Heart right ventricle (tissue), 16 donors: Measurements from ENCODE around the gene PEAR1. TPM values are rescaled to one million over a fixed set of nuclear protein-coding genes. Genes with fewer than 3 reads are reported as not detected.

Source experiments
- ATAC-seq, 8 donors: fragments of 200-7000 bp; cut with Tn5 transposase; one replicate each; pipeline ENCODE4 v1.9.1; 2020; ENCODE audit warnings: mild to moderate bottlenecking in 8 of 8, moderate library complexity in 8 of 8, moderate number of reproducible peaks in 1 of 8
- DNase-seq, 2 donors: peaks; one replicate each; pipeline ENCODE4 v3.0.0-alpha.2; 2020
- H3K27ac ChIP-seq, 10 donors: fragments of 200-600 bp; sonication (generic) in 2 of 10; one replicate each; pipeline versions ENCODE4 v1.5.0 to v1.8.0; 2020 to 2022; ENCODE audit warnings: mild to moderate bottlenecking in 3 of 10
- H3K27me3 ChIP-seq, 7 donors: fragments of 200-600 bp; one replicate each; pipeline ENCODE4 v1.8.0; 2021 to 2022; ENCODE audit warnings: mild to moderate bottlenecking in 2 of 7
- H3K36me3 ChIP-seq, 9 donors: fragments of 200-600 bp; sonication (generic) in 1 of 9; one replicate each; pipeline versions ENCODE4 v1.5.0 to v1.8.0; 2020 to 2022; ENCODE audit warnings: mild to moderate bottlenecking in 2 of 9
- H3K4me1 ChIP-seq, 9 donors: fragments of 200-600 bp; sonication (generic) in 1 of 9; one replicate each; pipeline versions ENCODE4 v1.5.0 to v1.8.0; 2020 to 2022; ENCODE audit warnings: mild to moderate bottlenecking in 4 of 9
- H3K4me3 ChIP-seq, 10 donors: fragments of 200-600 bp; sonication (generic) in 2 of 10; one replicate each; pipeline versions ENCODE4 v1.5.0 to v1.8.0; 2020 to 2022; ENCODE audit warnings: mild to moderate bottlenecking in 7 of 10, moderate library complexity in 2 of 10
- H3K9me3 ChIP-seq, 11 donors: fragments of 200-600 bp in 10 of 11; sonication (generic) in 2 of 11; one replicate each; pipeline versions ENCODE4 v1.5.0 to v1.8.0; 2013 to 2022; ENCODE audit warnings: mild to moderate bottlenecking in 2 of 11, control low read depth in 1 of 11, moderate library complexity in 1 of 11
- CTCF ChIP-seq, 9 donors: fragments of 200-600 bp; sonication (generic) in 2 of 9; IDR thresholded peaks; one replicate each; pipeline versions ENCODE4 v1.5.0 to v1.8.0; 2021 to 2022; ENCODE audit warnings: antibody characterized with exemption in 9 of 9, mild to moderate bottlenecking in 5 of 9, moderate library complexity in 1 of 9
- WGBS, 2 donors: extraction: QIAGEN DNeasy Blood & Tissue Kit; methylation state at CpG; one replicate each; pipeline ENCODE4 v1.1.7; 2013; ENCODE audit warnings: inconsistent platforms in 1 of 2; 5-methylcytosine and 5-hydroxymethylcytosine counted together
- intact Hi-C, 10 donors: fragments of 100-400 bp; cut with DNase I; formaldehyde crosslinking; loops; one replicate each; pipeline versions ENCODE4 v1.11.1 to v1.14.2; 2022
- polyA plus RNA-seq, 2 donors: library from polyadenylated mRNA; stranded (reverse); fragments of 200-250 nt; gene quantifications; one replicate each; pipeline ENCODE4 v1.2.3, GENCODE V29; 2013
- total RNA-seq, 10 donors: library from RNA; stranded (reverse); fragmentation: NEBNext Ultra II Directional in 3 of 10; extraction: Animal tissue kit (Norgen Biotek cat#: 25700) in 3 of 10; gene quantifications; one replicate each; pipeline versions ENCODE4 v1.2.1 to v1.2.4, GENCODE V29; 2021 to 2023
- donor health status: Arrhythmogenic right ventricular cardiomyopathy.
- donor health status: ischemic (EF 13 %, LVEDD 7.1; RV severe dilation, severe dysfunction).
- donor health status: healthy with polysubstance abuse.
- donor health status: DM: no; HTN: yes; CAD: no.
- donor health status: DM: no; HTN: no; CAD: no.
- donor health status: ischemic (EF 25% LVEDD 6.9; RV normal size, moderate dysfunction).
- donor health status: ischemic (EF 25% LVEDD 5.7; RV mildly dilated, moderate dysfunction).
- donor health status: healthy.
- donor health status: DM: yes; HTN: yes; CAD: no.
- donor health status: Ischemic cardiomyopathy.
- donor health status: ischemic (EF 35%, LVEDD 5.7; RV mildly dilated, moderate dysfunction).
- donor health status: nonischemic (EF 11% LVEDD 7.7; RV severe dilation, severe dysfunction).
- donor health status: DM: yes; HTN: yes; CAD: no.
- donor health status: PGD.
- donor health status: ischemic (EF 29% LVEDD 5.4; RV normal size, mild dysfunction).
- donor health status: nonischemic (EF 23%, LVEDD 6.1; RV moderate dilation, normal function).

The PEAR1 gene
- total and polyA plus RNA-seq, 12 donors: 3.8 to 13.7 (median 7.1) TPM

GRCh38 chr1:156896490-156897033, 3.0 kb downstream of the PEAR1 start:
- intact Hi-C loops: loop anchor here in 1 of 10 donors (10.0 kb wide), 1 partner anchor 232 kb away; no protein-coding TSS in a partner anchor
- Histone ChIP-seq H3K27me3 (peaks cover 0 to 37% (median 9%) of the 10 kb centered on the region in 7 donors), H3K4me3 (peak overlapping the region in 5 of 10 donors; percentile 22 to 82 (median 64)), H3K27ac (peak overlapping the region in 9 of 10 donors; percentile 89 to 98 (median 94)), H3K4me1 (peaks cover 33 to 95% (median 87%) of the 10 kb centered on the region in 9 donors), H3K9me3 (no peaks in the 10 kb centered on the region), H3K36me3 (no peaks in the 10 kb centered on the region)
- WGBS, 2 donors: 75 to 80% methylated on average over 16 of the region's 16 CpGs
- DNase-seq: no peak
- TF ChIP-seq CTCF (IDR thresholded peaks at IDR 0.05): no peak
- ATAC-seq: peak in 1 of 8 donors; percentile 7

GRCh38 chr1:156897078-156897825, 3.7 kb downstream of the PEAR1 start:
- peaks cover 36 to 95% (median 91%) of the 10 kb centered on the region in 9 donors for H3K4me1 ChIP-seq
- TF ChIP-seq CTCF (IDR thresholded peaks at IDR 0.05): no peak
- DNase-seq: no peak
- ATAC-seq: no peak
- no peaks in the 10 kb centered on the region for H3K36me3 ChIP-seq
- peak overlapping the region; percentile 54 to 98 (median 93) for H3K27ac ChIP-seq
- H3K27me3 ChIP-seq: peaks cover 0 to 30% (median 9%) of the 10 kb centered on the region in 7 donors
- H3K9me3 ChIP-seq: no peaks in the 10 kb centered on the region
- intact Hi-C loops: loop anchor here in 1 of 10 donors (10.0 kb wide), 1 partner anchor 232 kb away; no protein-coding TSS in a partner anchor
- H3K4me3 ChIP-seq: peak overlapping the region in 8 of 10 donors; percentile 9 to 82 (median 28)
- WGBS, 2 donors: 61 to 63% methylated on average over 14 of the region's 14 CpGs

GRCh38 chr1:156898161-156898566, 4.6 kb downstream of the PEAR1 start:
- H3K4me3 ChIP-seq: peak overlapping the region in 7 of 10 donors; percentile 9 to 64 (median 30)
- DNase-seq: peak; percentile 66 to 76
- WGBS, 2 donors: 24 to 37% methylated on average over 9 to 13 of the region's 13 CpGs
- H3K27me3 ChIP-seq: peaks cover 0 to 21% (median 7%) of the 10 kb centered on the region in 7 donors
- no peak for TF ChIP-seq CTCF (IDR thresholded peaks at IDR 0.05)
- H3K36me3 ChIP-seq: no peaks in the 10 kb centered on the region
- ATAC-seq: peak; percentile 38 to 66 (median 50)
- H3K4me1 ChIP-seq: peaks cover 33 to 96% (median 91%) of the 10 kb centered on the region in 9 donors
- H3K27ac ChIP-seq: peak overlapping the region; percentile 54 to 98 (median 93)
- no peaks in the 10 kb centered on the region for H3K9me3 ChIP-seq
- intact Hi-C loops: loop anchor here in 1 of 10 donors (10.0 kb wide), 1 partner anchor 233 kb away; no protein-coding TSS in a partner anchor

- DNase-seq: no peak
- peak overlapping the region in 2 of 10 donors; percentile 40 to 64 for H3K4me3 ChIP-seq
- intact Hi-C loops: loop anchor here in 1 of 10 donors (10.0 kb wide), 1 partner anchor 234 kb away; no protein-coding TSS in a partner anchor
- no peak for TF ChIP-seq CTCF (IDR thresholded peaks at IDR 0.05)
- peak overlapping the region in 9 of 10 donors; percentile 36 to 98 (median 92) for H3K27ac ChIP-seq
- no peaks in the 10 kb centered on the region for H3K36me3 ChIP-seq
- 71% methylated on average over 12 of the region's 12 CpGs for WGBS, 2 donors
- H3K9me3 ChIP-seq: no peaks in the 10 kb centered on the region
- H3K4me1 ChIP-seq: peaks cover 32 to 100% (median 93%) of the 10 kb centered on the region in 9 donors
- peaks cover 0 to 11% (median 0%) of the 10 kb centered on the region in 7 donors for H3K27me3 ChIP-seq
- no peak for ATAC-seq
These were observed 5.6 kb downstream of the PEAR1 start for GRCh38 chr1:156898971-156899664.
